ENCODE data around the gene MYCBPAP. TPM values are rescaled to one million over a fixed set of nuclear protein-coding genes. Genes with fewer than 3 reads are reported as not detected.

The MYCBPAP gene
- total RNA-seq, 1 experiment from 2014 or later, result 2.7 TPM

DNA sequence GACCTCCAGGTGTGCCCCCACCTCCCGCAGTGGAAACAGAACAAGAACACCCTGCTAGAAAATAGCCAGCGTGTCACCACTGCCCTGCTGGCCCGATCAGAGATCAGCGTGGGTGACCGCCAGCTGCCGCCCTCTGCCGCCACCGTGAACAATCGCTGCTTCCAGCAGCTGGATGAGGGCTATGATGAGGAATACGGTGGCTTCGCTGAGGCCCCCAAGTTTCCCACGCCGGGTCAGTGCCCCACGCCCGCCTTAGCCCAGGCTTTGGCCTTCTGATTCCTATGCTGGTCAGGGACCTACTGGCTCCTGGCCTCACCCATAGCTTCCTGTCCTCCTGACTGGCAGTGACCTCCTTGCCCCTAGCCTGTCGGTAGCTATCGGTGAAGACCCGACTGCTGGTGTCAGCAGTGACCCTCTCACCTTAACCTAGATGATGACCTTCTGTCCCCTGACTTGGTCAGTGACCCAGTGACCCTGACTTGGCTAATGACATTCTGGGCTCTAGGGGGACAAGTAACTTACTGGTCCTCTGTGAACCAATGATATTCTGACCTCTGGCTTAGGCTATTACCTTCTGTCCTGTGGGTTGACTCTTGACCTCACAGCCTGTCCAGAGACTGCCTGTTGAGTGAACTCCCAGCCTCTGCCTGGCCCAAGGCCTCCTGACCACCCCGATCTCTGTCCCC is 41.2 kb downstream of the MYCBPAP start:
- TF ChIP-seq CTCF (IDR thresholded peaks at IDR 0.05; ENCODE audit: insufficient read depth in 1 of 2, low read depth in 1 of 2, low read length in 1 of 2, severe bottlenecking in 1 of 2, unreplicated experiment in 1 of 2), result no peak
- Mint-ChIP-seq H3K4me1 (ENCODE audit: low read depth, unreplicated experiment) (peaks cover 24% of the 10 kb centered on the region), H3K36me3 (ENCODE audit: insufficient read depth, unreplicated experiment) (peaks cover 10% of the 10 kb centered on the region), H3K27me3 (ENCODE audit: insufficient read depth, unreplicated experiment) (no peaks in the 10 kb centered on the region), H3K27ac (ENCODE audit: unreplicated experiment) (no peak overlapping the region), H3K9me3 (ENCODE audit: unreplicated experiment) (no peaks in the 10 kb centered on the region), H3K4me3 (ENCODE audit: unreplicated experiment) (peak overlapping the region; percentile 80)
- intact Hi-C loops (cut with micrococcal nuclease; ENCODE audit: unreplicated experiment), result loop anchor here (10.0 kb wide), 1 partner anchor 235 kb away; no protein-coding TSS in a partner anchor
- DNase-seq, result no peak
- H3K9me3 ChIP-seq, result no peaks in the 10 kb centered on the region
- ChIA-PET CTCF (interaction anchor here (0.8 to 5.6 kb wide), 12 partner anchors 12 to 155 kb away, joined by 3 to 272 read pairs (median 12); partner anchors contain the start of gene CACNA1G), POLR2A (interaction anchor here (0.9 to 2.3 kb wide), 2 partner anchors 11 to 101 kb away, joined by 3 to 14 read pairs; partner anchors contain the start of gene CACNA1G)
- peaks cover 8% of the 10 kb centered on the region for H3K36me3 ChIP-seq (ENCODE audit: control insufficient read depth, insufficient read depth, low read length)
- no peak overlapping the region for H3K4me3 ChIP-seq (ENCODE audit: low read depth, low read length)
- no peaks in the 10 kb centered on the region for H3K27me3 ChIP-seq (replicated peaks; ENCODE audit: control insufficient read depth, insufficient read depth, low read length)
- peaks cover 16% of the 10 kb centered on the region for H3K4me1 ChIP-seq
- no TSS peak for BruUV-seq (replicated peaks)

DNA sequence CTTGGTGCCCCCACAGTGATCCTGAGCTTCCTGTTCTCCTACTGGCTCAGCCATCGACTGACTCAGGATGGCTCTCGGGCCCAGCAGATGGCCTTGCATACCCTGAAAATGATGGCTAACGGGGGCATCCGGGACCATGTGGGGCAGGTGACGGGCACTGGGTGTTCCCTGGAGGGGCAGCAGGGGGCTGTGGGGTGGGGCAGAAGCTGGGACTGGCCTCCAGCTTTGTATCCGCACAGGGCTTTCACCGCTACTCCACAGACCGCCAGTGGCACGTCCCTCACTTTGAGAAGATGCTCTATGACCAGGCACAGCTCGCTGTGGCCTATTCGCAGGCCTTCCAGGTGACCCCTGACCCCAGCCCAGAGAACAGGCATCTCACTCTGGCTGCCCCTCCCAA is 41.7 kb downstream of the MYCBPAP start:
- TF ChIP-seq CTCF (IDR thresholded peaks at IDR 0.05; ENCODE audit: insufficient read depth in 1 of 2, low read depth in 1 of 2, low read length in 1 of 2, severe bottlenecking in 1 of 2, unreplicated experiment in 1 of 2), result no peak
- no TSS peak for BruUV-seq (replicated peaks)
- Histone ChIP-seq H3K27me3 (replicated peaks; ENCODE audit: control insufficient read depth, insufficient read depth, low read length) (no peaks in the 10 kb centered on the region), H3K9me3 (no peaks in the 10 kb centered on the region), H3K36me3 (ENCODE audit: control insufficient read depth, insufficient read depth, low read length) (peaks cover 8% of the 10 kb centered on the region), H3K4me1 (peaks cover 15% of the 10 kb centered on the region), H3K4me3 (ENCODE audit: low read depth, low read length) (no peak overlapping the region)
- DNase-seq, result no peak
- intact Hi-C loops (cut with micrococcal nuclease; ENCODE audit: unreplicated experiment), result loop anchor here (10.0 kb wide), 1 partner anchor 235 kb away; no protein-coding TSS in a partner anchor
- ChIA-PET POLR2A (interaction anchor here (0.6 to 2.3 kb wide), 6 partner anchors 11 to 169 kb away, joined by 3 to 14 read pairs (median 5); partner anchors contain the start of genes CACNA1G and LUC7L3), CTCF (interaction anchor here (0.8 to 5.6 kb wide), 23 partner anchors 8 to 213 kb away, joined by 3 to 272 read pairs (median 9); partner anchors contain the start of genes ACSF2, CACNA1G and LUC7L3)
- no peaks in the 10 kb centered on the region for H3K9me3 Mint-ChIP-seq (ENCODE audit: unreplicated experiment)
- H3K4me3 Mint-ChIP-seq (ENCODE audit: unreplicated experiment), result no peak overlapping the region
- H3K27me3 Mint-ChIP-seq (ENCODE audit: insufficient read depth, unreplicated experiment), result no peaks in the 10 kb centered on the region
- H3K27ac Mint-ChIP-seq (ENCODE audit: unreplicated experiment), result no peak overlapping the region
- H3K4me1 Mint-ChIP-seq (ENCODE audit: low read depth, unreplicated experiment), result peaks cover 19% of the 10 kb centered on the region
- H3K36me3 Mint-ChIP-seq (ENCODE audit: insufficient read depth, unreplicated experiment), result peaks cover 6% of the 10 kb centered on the region

GRCh38 chr17:50550661-50551432 is 42.6 kb downstream of the MYCBPAP start:
- intact Hi-C loops (cut with micrococcal nuclease; ENCODE audit: unreplicated experiment), result loop anchor here (1.0 kb wide), 1 partner anchor 75 kb away; no protein-coding TSS in a partner anchor
- TF ChIP-seq CTCF (IDR thresholded peaks at IDR 0.05; ENCODE audit: insufficient read depth in 1 of 2, low read depth in 1 of 2, low read length in 1 of 2, severe bottlenecking in 1 of 2, unreplicated experiment in 1 of 2), result peak; percentile 99

More at GRCh38 chr17:50550661-50551432, 42.6 kb downstream of the MYCBPAP start:
- Mint-ChIP-seq H3K27me3 (ENCODE audit: insufficient read depth, unreplicated experiment) (no peaks in the 10 kb centered on the region), H3K4me1 (ENCODE audit: low read depth, unreplicated experiment) (peaks cover 11% of the 10 kb centered on the region), H3K4me3 (ENCODE audit: unreplicated experiment) (no peak overlapping the region), H3K27ac (ENCODE audit: unreplicated experiment) (no peak overlapping the region), H3K36me3 (ENCODE audit: insufficient read depth, unreplicated experiment) (peaks cover 6% of the 10 kb centered on the region), H3K9me3 (ENCODE audit: unreplicated experiment) (no peaks in the 10 kb centered on the region)
- Histone ChIP-seq H3K36me3 (ENCODE audit: control insufficient read depth, insufficient read depth, low read length) (peaks cover 8% of the 10 kb centered on the region), H3K27me3 (replicated peaks; ENCODE audit: control insufficient read depth, insufficient read depth, low read length) (no peaks in the 10 kb centered on the region), H3K4me1 (peaks cover 15% of the 10 kb centered on the region), H3K9me3 (no peaks in the 10 kb centered on the region), H3K4me3 (ENCODE audit: low read depth, low read length) (no peak overlapping the region)
- ChIA-PET POLR2A (interaction anchor here (0.5 to 2.3 kb wide), 11 partner anchors 9 to 234 kb away, joined by 3 to 14 read pairs (median 5); partner anchors contain the start of genes CACNA1G and LUC7L3), CTCF (interaction anchor here (0.5 to 5.6 kb wide), 51 partner anchors 9 to 394 kb away, joined by 3 to 272 read pairs (median 4); partner anchors contain the start of genes ACSF2, CACNA1G, EPN3 and LUC7L3)
- DNase-seq, result peak; percentile 94 to 97
- no TSS peak for BruUV-seq (replicated peaks)
